Loucy (cell line): ENCODE measurements around the gene CLASP1.

Experiments used
- CTCF ChIP-seq: fragments of 200-600 bp; sonication (generic); conservative IDR thresholded peaks from 2 replicates; pipeline ENCODE4 v1.5.1; 2014; ENCODE audit warnings: mild to moderate bottlenecking, antibody characterized with exemption, low read length
- EZH2phosphoT487 ChIP-seq: fragments of 200-600 bp; IDR thresholded peaks from 2 replicates; pipeline ENCODE4 v1.6.1; 2018; ENCODE audit warnings: antibody characterized with exemption, mild to moderate bottlenecking, moderate library complexity, borderline replicate concordance

GRCh38 chr2:121502246-121502645, 147.0 kb downstream of the CLASP1 start:
- TF ChIP-seq CTCF (no peak), EZH2phosphoT487 (no peak)
